ENCODE results near the gene UQCRFS1. TPM values are rescaled to one million over a fixed set of nuclear protein-coding genes. Genes with fewer than 3 reads are reported as not detected.

Gene UQCRFS1
- polyA plus RNA-seq, 1 donor (not counting 4 experiments of a cell fraction or from before 2014, with no cell fraction given) = 60.0 TPM

- Histone ChIP-seq H3K9me3 (ENCODE audit: control insufficient read depth, low read depth, low read length) (no peaks in the 10 kb centered on the region), H3K79me2 (ENCODE audit: control insufficient read depth, insufficient read depth, low read length) (peaks cover 3% of the 10 kb centered on the region), H3K4me2 (ENCODE audit: control insufficient read depth, extremely low read depth, insufficient read depth, low read depth, low read length) (no peak overlapping the region), H2AFZ (ENCODE audit: control insufficient read depth, low read length) (no peak overlapping the region), H4K20me1 (ENCODE audit: control insufficient read depth, extremely low read depth, insufficient read depth, low read length) (no peaks in the 10 kb centered on the region), H3K4me3 (ENCODE audit: control insufficient read depth in 2 of 3, extremely low read depth in 1 of 3, insufficient read depth in 2 of 3, low read depth in 1 of 3, low read length in 3 of 3) (no peak overlapping the region), H3K9ac (ENCODE audit: control insufficient read depth, extremely low read depth, insufficient read depth, low read length) (no peak overlapping the region), H3K27ac (ENCODE audit: control insufficient read depth, insufficient read depth, low read length) (no peak overlapping the region), H3K27me3 (ENCODE audit: control insufficient read depth, extremely low read depth, insufficient read depth, low read length) (no peaks in the 10 kb centered on the region), H3K36me3 (ENCODE audit: control insufficient read depth in 2 of 2, extremely low read depth in 1 of 2, insufficient read depth in 2 of 2, low read length in 2 of 2) (peaks cover 4 to 5% of the 10 kb centered on the region in 2 experiments), H3K9me1 (ENCODE audit: control insufficient read depth, extremely low read depth, insufficient read depth, low read length) (no peaks in the 10 kb centered on the region), H3K4me1 (ENCODE audit: control insufficient read depth, extremely low read depth, insufficient read depth, low read length) (no peaks in the 10 kb centered on the region)
- FAIRE-seq (no peak), DNase-seq (ENCODE audit: low read depth, low spot score) (no peak)
- dilution Hi-C loops (cut with MboI; ENCODE audit: extremely low pct_ligation_motif_present, low sequenced_read_pairs) = no loop called here
- TF ChIP-seq EZH2 (IDR thresholded peaks at IDR 0.05; ENCODE audit: low read length) = no peak
- no peak for TF ChIP-seq CTCF (optimal IDR thresholded peaks at IDR 0.05 in 1 of 3, IDR thresholded peaks at IDR 0.05 in 1 of 3, conservative IDR thresholded peaks at IDR 0.05 in 1 of 3; ENCODE audit: extremely low read depth in 1 of 3, insufficient read depth in 2 of 3, low read length in 3 of 3)
These were observed 11.1 kb downstream of the UQCRFS1 start for GRCh38 chr19:29201855-29202254.

GRCh38 chr19:29194658-29195057 is 18.3 kb downstream of the UQCRFS1 start:
- TF ChIP-seq CTCF (optimal IDR thresholded peaks at IDR 0.05 in 1 of 3, IDR thresholded peaks at IDR 0.05 in 1 of 3, conservative IDR thresholded peaks at IDR 0.05 in 1 of 3; ENCODE audit: extremely low read depth in 1 of 3, insufficient read depth in 2 of 3, low read length in 3 of 3) (no peak), EZH2 (IDR thresholded peaks at IDR 0.05; ENCODE audit: low read length) (no peak)
- Histone ChIP-seq H2AFZ (ENCODE audit: control insufficient read depth, low read length) (no peak overlapping the region), H3K9me1 (ENCODE audit: control insufficient read depth, extremely low read depth, insufficient read depth, low read length) (no peaks in the 10 kb centered on the region), H3K9me3 (ENCODE audit: control insufficient read depth, low read depth, low read length) (no peaks in the 10 kb centered on the region), H3K36me3 (ENCODE audit: control insufficient read depth in 2 of 2, extremely low read depth in 1 of 2, insufficient read depth in 2 of 2, low read length in 2 of 2) (no peaks in the 10 kb centered on the region), H3K27ac (ENCODE audit: control insufficient read depth, insufficient read depth, low read length) (no peak overlapping the region), H3K4me3 (ENCODE audit: control insufficient read depth in 2 of 3, extremely low read depth in 1 of 3, insufficient read depth in 2 of 3, low read depth in 1 of 3, low read length in 3 of 3) (no peak overlapping the region), H4K20me1 (ENCODE audit: control insufficient read depth, extremely low read depth, insufficient read depth, low read length) (no peaks in the 10 kb centered on the region), H3K4me2 (ENCODE audit: control insufficient read depth, extremely low read depth, insufficient read depth, low read depth, low read length) (no peak overlapping the region), H3K79me2 (ENCODE audit: control insufficient read depth, insufficient read depth, low read length) (no peaks in the 10 kb centered on the region), H3K27me3 (ENCODE audit: control insufficient read depth, extremely low read depth, insufficient read depth, low read length) (no peaks in the 10 kb centered on the region), H3K9ac (ENCODE audit: control insufficient read depth, extremely low read depth, insufficient read depth, low read length) (no peak overlapping the region), H3K4me1 (ENCODE audit: control insufficient read depth, extremely low read depth, insufficient read depth, low read length) (no peaks in the 10 kb centered on the region)
- DNase-seq (ENCODE audit: low read depth, low spot score) (no peak), FAIRE-seq (no peak)
- dilution Hi-C loops (cut with MboI; ENCODE audit: extremely low pct_ligation_motif_present, low sequenced_read_pairs) = no loop called here
